Liver (tissue), 9 donors: ENCODE results near the gene F8A1. TPM values are rescaled to one million over a fixed set of nuclear protein-coding genes. Genes with fewer than 3 reads are reported as not detected.
"Not testable (repeated sequence)": the region's sequence is repeated elsewhere in the genome, so short reads cannot be mapped to it uniquely, and the experiment has no call there.

ENCODE experiments used
- DNase-seq: peaks from one replicate; pipeline ENCODE4 v3.0.0-alpha.2; 2017; ENCODE audit warnings: low spot score
- H3K27ac ChIP-seq, 2 donors: one replicate each; pipeline ENCODE4 v1.7.0; 2013; ENCODE audit warnings: inconsistent platforms in 2 of 2, low read length in 2 of 2, control low read depth in 1 of 2, low read depth in 1 of 2, mild to moderate bottlenecking in 1 of 2
- H3K27me3 ChIP-seq, 4 donors: one replicate each; pipeline versions ENCODE4 v1.6.1 to v1.7.0; 2013; ENCODE audit warnings: low read length in 3 of 4, inconsistent platforms in 1 of 4, mild to moderate bottlenecking in 1 of 4, moderate library complexity in 1 of 4; ENCODE audit not compliant: control insufficient read depth in 4 of 4, insufficient read depth in 4 of 4
- H3K36me3 ChIP-seq, 4 donors: one replicate each; pipeline versions ENCODE4 v1.6.1 to v1.7.0; 2013; ENCODE audit warnings: low read length in 3 of 4, mild to moderate bottlenecking in 3 of 4, low read depth in 1 of 4, moderate library complexity in 1 of 4; ENCODE audit not compliant: control insufficient read depth in 4 of 4, insufficient read depth in 3 of 4
- H3K4me1 ChIP-seq, 4 donors: one replicate each; pipeline versions ENCODE4 v1.6.1 to v1.7.0; 2013; ENCODE audit warnings: low read length in 3 of 4, mild to moderate bottlenecking in 3 of 4, moderate library complexity in 1 of 4; ENCODE audit not compliant: control insufficient read depth in 4 of 4, insufficient read depth in 4 of 4
- H3K4me3 ChIP-seq, 3 donors: one replicate each; pipeline versions ENCODE4 v1.6.1 to v1.7.0; 2013; ENCODE audit warnings: low read length in 3 of 3, control low read depth in 1 of 3, low read depth in 1 of 3, mild to moderate bottlenecking in 1 of 3
- H3K9ac ChIP-seq, 2 donors: one replicate each; pipeline ENCODE4 v1.7.0; 2013; ENCODE audit warnings: low read length in 2 of 2, mild to moderate bottlenecking in 2 of 2, moderate library complexity in 2 of 2, control low read depth in 1 of 2, low read depth in 1 of 2
- H3K9me3 ChIP-seq, 4 donors: one replicate each; pipeline versions ENCODE4 v1.6.1 to v1.7.0; 2013; ENCODE audit warnings: low read length in 3 of 4; ENCODE audit not compliant: control insufficient read depth in 4 of 4
- EGR1 ChIP-seq, 2 donors: IDR thresholded peaks; 2 replicates each; pipeline ENCODE4 v1.6.1; 2016 to 2018; ENCODE audit warnings: antibody characterized with exemption in 2 of 2, low read depth in 2 of 2
- FOXA1 ChIP-seq: IDR thresholded peaks from 2 replicates; pipeline ENCODE4 v1.6.1; 2016; ENCODE audit warnings: antibody characterized with exemption
- FOXA2 ChIP-seq: IDR thresholded peaks from 2 replicates; pipeline ENCODE4 v1.6.1; 2016; ENCODE audit warnings: antibody characterized with exemption
- HNF4A ChIP-seq, 2 donors: conservative IDR thresholded peaks; 2 replicates each; pipeline ENCODE4 v1.6.1; 2016; ENCODE audit warnings: antibody characterized with exemption in 2 of 2, mild to moderate bottlenecking in 2 of 2
- HNF4G ChIP-seq: IDR thresholded peaks from 2 replicates; pipeline ENCODE4 v1.6.1; 2016; ENCODE audit warnings: antibody characterized with exemption
- JUND ChIP-seq, 2 donors: IDR thresholded peaks; 2 replicates each; pipeline ENCODE4 v1.6.1; 2016; ENCODE audit warnings: antibody characterized with exemption in 2 of 2
- MAX ChIP-seq: IDR thresholded peaks from 2 replicates; pipeline ENCODE4 v1.6.1; 2016; ENCODE audit warnings: antibody characterized with exemption
- RAD21 ChIP-seq, 2 donors: IDR thresholded peaks; 2 replicates each; pipeline ENCODE4 v1.6.1; 2016; ENCODE audit warnings: antibody characterized with exemption in 2 of 2, mild to moderate bottlenecking in 2 of 2
- RXRA ChIP-seq, 2 donors: IDR thresholded peaks; 2 replicates each; pipeline ENCODE4 v1.6.1; 2017 to 2018; ENCODE audit warnings: antibody characterized with exemption in 2 of 2, mild to moderate bottlenecking in 1 of 2
- TAF1 ChIP-seq: conservative IDR thresholded peaks from 2 replicates; pipeline ENCODE4 v1.6.1; 2016; ENCODE audit warnings: antibody characterized with exemption, mild to moderate bottlenecking
- WGBS: extraction: QIAGEN DNeasy Blood & Tissue Kit; methylation state at CpG from one replicate; pipeline ENCODE4 v1.1.7; 2013; 5-methylcytosine and 5-hydroxymethylcytosine counted together
- polyA plus RNA-seq, 2 donors: library from polyadenylated mRNA; stranded (reverse) in 1 of 2; unstranded in 1 of 2; fragments of 200-250 nt in 1 of 2; fragments of >200 nt in 1 of 2; fragmentation: Nextera tagmentation in 1 of 2; extraction: Ambion mirVana in 1 of 2; gene quantifications; one replicate each; pipeline versions ENCODE4 v1.2.1 to v1.2.3, GENCODE V29; 2013 to 2015
- total RNA-seq, 2 donors: library from RNA; depleted of rRNA; stranded (reverse); fragments of >200 nt; gene quantifications; one replicate each; pipeline ENCODE4 v1.2.3, GENCODE V29; 2014
- TF ChIP-seq, protein P1 (sequence below): IDR thresholded peaks from 2 replicates; pipeline ENCODE4 v1.6.1; 2016; ENCODE audit warnings: antibody characterized with exemption
- TF ChIP-seq, protein P2 (sequence below): fragments of 150-350 bp; IDR thresholded peaks from 2 replicates; pipeline ENCODE4 v1.5.1; 2017; ENCODE audit warnings: improper control_type of control experiment, low read depth, low read length; ENCODE audit not compliant: missing input control
- TF ChIP-seq, protein P3 (sequence below): IDR thresholded peaks from 2 replicates; pipeline ENCODE4 v1.6.1; 2016; ENCODE audit warnings: antibody characterized with exemption
- donor health status: healthy.
- donor health status: healthy.
- donor health status: healthy.
- donor health status: healthy.
- donor health status: healthy.

The F8A1 gene
- total and polyA plus RNA-seq, 4 donors, result 0.42 to 25.0 (median 4.8) TPM

GRCh38 chrX:154873329-154873728, 12.8 kb upstream of the F8A1 start (continued):
- TF ChIP-seq, protein P1, sequence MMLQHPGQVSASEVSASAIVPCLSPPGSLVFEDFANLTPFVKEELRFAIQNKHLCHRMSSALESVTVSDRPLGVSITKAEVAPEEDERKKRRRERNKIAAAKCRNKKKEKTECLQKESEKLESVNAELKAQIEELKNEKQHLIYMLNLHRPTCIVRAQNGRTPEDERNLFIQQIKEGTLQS, result no peak

DNA sequence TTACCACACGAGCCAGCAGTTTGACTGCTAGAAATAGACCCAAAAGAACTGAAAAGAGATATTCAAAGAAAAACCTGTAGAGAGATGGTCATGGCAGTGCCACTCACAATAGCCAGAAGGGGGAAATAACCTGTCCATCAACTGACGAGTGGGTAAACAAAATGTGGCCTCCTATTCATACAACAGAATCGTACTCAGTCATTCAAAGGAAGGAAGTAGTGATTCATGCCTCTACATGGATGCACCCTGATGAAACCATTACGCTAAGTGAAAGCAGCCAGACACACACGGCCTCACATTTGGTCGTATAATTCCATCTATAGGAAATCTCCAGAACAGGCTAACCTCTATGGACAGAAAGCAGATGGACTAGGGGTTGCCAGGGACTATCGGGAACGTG, 2.1 kb upstream of the F8A1 start:
- not testable (repeated sequence) for H3K27ac ChIP-seq, H3K4me1 ChIP-seq, H3K27me3 ChIP-seq, H3K9me3 ChIP-seq, H3K4me3 ChIP-seq, H3K9ac ChIP-seq, DNase-seq, H3K36me3 ChIP-seq
- no CpG with 5 or more reads among the region's 8 CpGs for WGBS

DNA sequence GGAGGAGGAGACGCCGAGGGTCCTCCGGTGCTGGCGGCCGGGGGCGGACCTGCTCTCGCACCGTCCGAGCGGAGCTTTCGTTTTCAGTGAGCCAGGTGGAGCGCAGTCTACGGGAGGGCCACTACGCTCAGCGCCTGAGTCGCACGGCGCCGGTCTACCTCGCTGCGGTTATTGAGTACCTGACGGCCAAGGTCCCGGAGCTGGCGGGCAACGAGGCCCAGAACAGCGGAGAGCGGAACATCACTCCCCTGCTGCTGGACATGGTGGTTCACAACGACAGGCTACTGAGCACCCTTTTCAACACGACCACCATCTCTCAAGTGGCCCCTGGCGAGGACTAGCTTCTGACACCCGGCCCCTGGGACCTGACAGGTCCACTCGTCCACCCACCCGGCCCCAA, 1.1 kb upstream of the F8A1 start:
- not testable (repeated sequence) for H3K27ac ChIP-seq, H3K4me3 ChIP-seq, H3K27me3 ChIP-seq, DNase-seq, H3K9me3 ChIP-seq, H3K4me1 ChIP-seq, H3K36me3 ChIP-seq, H3K9ac ChIP-seq
- 98% methylated on average over 13 of the region's 33 CpGs for WGBS

- H3K4me3 ChIP-seq, result peak overlapping the region in 1 of 3 donors; percentile 29
- H3K27ac ChIP-seq, H3K4me1 ChIP-seq, H3K9ac ChIP-seq, H3K9me3 ChIP-seq, H3K36me3 ChIP-seq, DNase-seq, H3K27me3 ChIP-seq: not testable (repeated sequence)
- 55% methylated on average over 3 of the region's 14 CpGs for WGBS
Measured at GRCh38 chrX:154885549-154885948, 606 bp upstream of the F8A1 start.

GRCh38 chrX:154886789-154887221, 650 bp downstream of the F8A1 start:
- H3K36me3 ChIP-seq, H3K9me3 ChIP-seq, H3K27ac ChIP-seq, H3K27me3 ChIP-seq, DNase-seq, H3K4me1 ChIP-seq, H3K9ac ChIP-seq, H3K4me3 ChIP-seq: not testable (repeated sequence)
- no CpG with 5 or more reads among the region's 62 CpGs for WGBS

GRCh38 chrX:154890990-154891639, 5.0 kb downstream of the F8A1 start:
- Histone ChIP-seq H3K27ac (no peak overlapping the region), H3K36me3 (no peaks in the 10 kb centered on the region), H3K9ac (no peak overlapping the region), H3K27me3 (no peaks in the 10 kb centered on the region), H3K4me1 (no peaks in the 10 kb centered on the region), H3K9me3 (no peaks in the 10 kb centered on the region), H3K4me3 (no peak overlapping the region)
- WGBS, result 88% methylated on average over 1 of the region's 1 CpG
- DNase-seq, result no peak
- TF ChIP-seq HNF4G (no peak), MAX (no peak), FOXA2 (no peak), RAD21 (IDR thresholded peaks at IDR 0.05) (no peak), HNF4A (conservative IDR thresholded peaks at IDR 0.05) (no peak), FOXA1 (no peak), JUND (IDR thresholded peaks at IDR 0.05) (no peak), EGR1 (IDR thresholded peaks at IDR 0.05; ENCODE audit: low read depth in 2 of 2) (no peak), RXRA (IDR thresholded peaks at IDR 0.05) (no peak), TAF1 (no peak)
- TF ChIP-seq, protein P2, sequence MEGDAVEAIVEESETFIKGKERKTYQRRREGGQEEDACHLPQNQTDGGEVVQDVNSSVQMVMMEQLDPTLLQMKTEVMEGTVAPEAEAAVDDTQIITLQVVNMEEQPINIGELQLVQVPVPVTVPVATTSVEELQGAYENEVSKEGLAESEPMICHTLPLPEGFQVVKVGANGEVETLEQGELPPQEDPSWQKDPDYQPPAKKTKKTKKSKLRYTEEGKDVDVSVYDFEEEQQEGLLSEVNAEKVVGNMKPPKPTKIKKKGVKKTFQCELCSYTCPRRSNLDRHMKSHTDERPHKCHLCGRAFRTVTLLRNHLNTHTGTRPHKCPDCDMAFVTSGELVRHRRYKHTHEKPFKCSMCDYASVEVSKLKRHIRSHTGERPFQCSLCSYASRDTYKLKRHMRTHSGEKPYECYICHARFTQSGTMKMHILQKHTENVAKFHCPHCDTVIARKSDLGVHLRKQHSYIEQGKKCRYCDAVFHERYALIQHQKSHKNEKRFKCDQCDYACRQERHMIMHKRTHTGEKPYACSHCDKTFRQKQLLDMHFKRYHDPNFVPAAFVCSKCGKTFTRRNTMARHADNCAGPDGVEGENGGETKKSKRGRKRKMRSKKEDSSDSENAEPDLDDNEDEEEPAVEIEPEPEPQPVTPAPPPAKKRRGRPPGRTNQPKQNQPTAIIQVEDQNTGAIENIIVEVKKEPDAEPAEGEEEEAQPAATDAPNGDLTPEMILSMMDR, result no peak
- TF ChIP-seq, protein P3, sequence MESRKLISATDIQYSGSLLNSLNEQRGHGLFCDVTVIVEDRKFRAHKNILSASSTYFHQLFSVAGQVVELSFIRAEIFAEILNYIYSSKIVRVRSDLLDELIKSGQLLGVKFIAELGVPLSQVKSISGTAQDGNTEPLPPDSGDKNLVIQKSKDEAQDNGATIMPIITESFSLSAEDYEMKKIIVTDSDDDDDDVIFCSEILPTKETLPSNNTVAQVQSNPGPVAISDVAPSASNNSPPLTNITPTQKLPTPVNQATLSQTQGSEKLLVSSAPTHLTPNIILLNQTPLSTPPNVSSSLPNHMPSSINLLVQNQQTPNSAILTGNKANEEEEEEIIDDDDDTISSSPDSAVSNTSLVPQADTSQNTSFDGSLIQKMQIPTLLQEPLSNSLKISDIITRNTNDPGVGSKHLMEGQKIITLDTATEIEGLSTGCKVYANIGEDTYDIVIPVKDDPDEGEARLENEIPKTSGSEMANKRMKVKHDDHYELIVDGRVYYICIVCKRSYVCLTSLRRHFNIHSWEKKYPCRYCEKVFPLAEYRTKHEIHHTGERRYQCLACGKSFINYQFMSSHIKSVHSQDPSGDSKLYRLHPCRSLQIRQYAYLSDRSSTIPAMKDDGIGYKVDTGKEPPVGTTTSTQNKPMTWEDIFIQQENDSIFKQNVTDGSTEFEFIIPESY, result no peak
- TF ChIP-seq, protein P1, result no peak
